Activated CD8-positive, alpha-beta memory T cell treated with anti-CD3 and anti-CD28 coated beads for 1 hour (primary cell): ENCODE measurements around the gene SHISA7.

Source experiments
- DNase-seq, 2 donors: peaks; one replicate each; pipeline ENCODE4 v3.0.0-alpha.2; 2020; ENCODE audit warnings: low read depth in 1 of 2; ENCODE audit errors: extremely low read depth in 1 of 2

SHISA7 gene

DNA sequence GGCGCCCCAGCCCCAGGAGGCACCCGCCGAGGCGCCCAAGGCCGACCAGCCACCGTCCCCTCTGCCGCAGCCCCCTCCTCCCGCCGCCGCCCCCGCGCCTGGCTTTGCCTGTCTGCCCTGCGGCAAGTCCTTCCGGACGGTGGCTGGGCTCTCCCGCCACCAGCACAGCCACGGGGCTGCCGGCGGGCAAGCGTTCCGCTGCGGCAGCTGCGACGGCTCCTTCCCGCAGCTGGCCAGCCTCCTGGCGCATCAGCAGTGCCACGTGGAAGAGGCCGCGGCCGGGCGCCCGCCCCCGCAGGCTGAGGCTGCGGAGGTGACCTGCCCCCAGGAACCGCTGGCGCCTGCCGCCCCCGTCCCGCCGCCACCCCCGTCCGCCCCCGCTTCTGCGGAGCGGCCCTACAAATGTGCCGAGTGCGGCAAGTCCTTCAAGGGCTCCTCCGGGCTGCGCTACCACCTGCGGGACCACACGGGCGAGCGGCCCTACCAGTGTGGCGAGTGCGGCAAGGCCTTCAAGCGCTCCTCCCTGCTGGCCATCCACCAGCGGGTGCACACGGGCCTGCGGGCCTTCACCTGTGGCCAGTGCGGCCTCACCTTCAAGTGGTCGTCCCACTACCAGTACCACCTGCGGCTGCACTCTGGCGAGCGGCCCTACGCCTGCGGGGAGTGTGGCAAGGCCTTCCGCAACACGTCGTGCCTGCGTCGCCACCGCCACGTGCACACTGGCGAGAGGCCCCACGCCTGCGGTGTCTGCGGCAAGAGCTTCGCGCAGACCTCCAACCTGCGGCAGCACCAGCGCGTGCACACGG lies 39.3 kb upstream of the SHISA7 start:
- no peak for DNase-seq

DNA sequence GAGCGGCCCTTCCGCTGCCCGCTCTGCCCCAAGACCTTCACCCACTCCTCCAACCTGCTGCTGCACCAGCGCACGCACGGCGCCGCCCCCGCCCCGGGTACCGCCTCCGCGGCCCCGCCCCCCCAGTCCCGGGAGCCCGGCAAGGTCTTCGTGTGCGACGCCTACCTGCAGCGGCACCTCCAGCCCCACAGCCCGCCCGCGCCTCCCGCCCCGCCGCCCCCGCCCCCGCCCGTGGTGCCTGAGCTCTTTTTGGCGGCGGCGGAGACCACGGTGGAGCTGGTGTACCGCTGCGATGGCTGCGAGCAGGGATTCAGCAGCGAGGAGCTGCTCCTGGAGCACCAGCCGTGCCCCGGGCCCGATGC lies 38.7 kb upstream of the SHISA7 start:
- DNase-seq = no peak

DNA sequence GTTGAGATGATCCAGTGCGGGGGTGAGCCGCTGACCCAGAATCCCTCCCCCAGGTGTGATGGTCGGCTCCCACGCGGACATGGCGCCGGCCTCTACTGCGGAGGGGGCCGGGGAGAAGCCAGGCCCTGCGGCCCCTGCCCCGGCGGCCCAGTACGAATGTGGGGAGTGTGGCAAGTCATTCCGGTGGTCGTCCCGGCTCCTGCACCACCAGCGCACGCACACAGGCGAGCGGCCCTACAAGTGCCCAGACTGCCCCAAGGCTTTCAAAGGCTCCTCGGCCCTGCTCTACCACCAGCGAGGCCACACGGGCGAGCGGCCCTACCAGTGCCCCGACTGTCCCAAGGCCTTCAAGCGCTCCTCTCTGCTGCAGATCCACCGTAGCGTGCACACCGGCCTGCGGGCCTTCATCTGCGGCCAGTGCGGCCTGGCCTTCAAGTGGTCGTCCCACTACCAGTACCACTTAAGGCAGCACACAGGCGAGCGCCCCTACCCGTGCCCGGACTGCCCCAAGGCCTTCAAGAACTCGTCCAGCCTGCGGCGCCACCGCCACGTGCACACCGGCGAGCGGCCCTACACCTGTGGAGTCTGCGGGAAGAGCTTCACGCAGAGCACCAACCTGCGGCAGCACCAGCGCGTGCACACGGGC lies 38.2 kb upstream of the SHISA7 start:
- no peak for DNase-seq

DNA sequence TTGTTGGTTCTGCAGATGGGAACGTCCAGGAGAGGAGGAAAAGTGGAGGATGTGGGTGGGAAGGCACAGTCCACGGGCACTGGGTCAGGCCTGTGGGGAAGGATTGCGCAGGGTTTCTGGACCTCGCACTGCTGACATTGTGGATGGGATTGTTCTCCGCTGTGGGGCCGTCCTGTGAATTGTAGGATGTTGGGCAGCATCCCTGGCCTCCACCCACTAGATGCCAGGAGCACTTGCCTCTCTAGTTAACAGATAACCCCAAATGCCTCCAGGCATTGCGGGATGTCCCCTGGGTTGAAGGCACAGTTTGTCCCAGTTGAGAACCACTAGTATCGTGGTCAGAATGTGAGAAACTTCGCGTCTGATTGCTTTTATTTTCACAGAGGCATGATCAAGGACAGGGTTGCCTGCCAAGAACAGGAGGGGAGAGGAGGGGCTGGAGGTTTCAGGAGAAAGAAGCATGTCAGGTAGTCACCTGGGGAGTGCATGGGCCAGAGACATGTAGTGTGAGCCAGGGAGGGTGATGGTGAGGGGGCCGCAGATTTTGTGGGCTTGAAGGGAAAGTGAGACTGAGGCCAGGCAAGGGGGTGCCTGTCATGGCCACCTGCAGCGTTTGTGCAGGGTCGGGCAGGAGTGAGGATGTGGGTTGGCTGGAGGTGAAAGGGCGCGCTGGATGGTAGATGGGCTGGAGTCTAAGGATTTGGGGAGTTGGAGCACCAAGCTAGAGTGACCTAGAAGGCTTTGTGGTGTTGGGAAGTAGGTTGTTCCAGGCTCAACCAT lies 36.5 kb upstream of the SHISA7 start:
- no peak for DNase-seq

GRCh38 chr19:55479045-55479444 lies 35.9 kb upstream of the SHISA7 start:
- no peak for DNase-seq

DNA sequence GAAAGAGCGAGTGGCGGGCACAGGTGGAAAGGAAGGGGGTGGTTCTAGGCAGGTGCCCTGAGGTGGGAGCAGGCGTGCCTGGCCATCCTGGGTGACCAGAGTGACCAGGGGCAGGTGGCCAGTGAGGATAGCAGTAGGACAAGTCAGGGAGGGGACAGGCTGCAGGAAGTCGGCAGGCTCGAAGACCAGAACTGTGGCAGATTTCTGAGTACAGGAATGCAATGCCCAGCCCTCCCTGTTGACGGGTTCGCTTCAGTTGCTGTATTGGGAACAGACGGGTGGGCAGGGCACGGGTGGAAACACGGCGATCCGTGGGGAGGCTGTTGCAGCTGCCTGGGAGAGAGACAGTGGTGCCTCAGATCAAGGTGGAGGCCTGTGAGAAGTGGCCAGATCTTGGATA lies 35.3 kb upstream of the SHISA7 start:
- no peak for DNase-seq

GRCh38 chr19:55477905-55478304 lies 34.8 kb upstream of the SHISA7 start:
- DNase-seq = no peak

DNA sequence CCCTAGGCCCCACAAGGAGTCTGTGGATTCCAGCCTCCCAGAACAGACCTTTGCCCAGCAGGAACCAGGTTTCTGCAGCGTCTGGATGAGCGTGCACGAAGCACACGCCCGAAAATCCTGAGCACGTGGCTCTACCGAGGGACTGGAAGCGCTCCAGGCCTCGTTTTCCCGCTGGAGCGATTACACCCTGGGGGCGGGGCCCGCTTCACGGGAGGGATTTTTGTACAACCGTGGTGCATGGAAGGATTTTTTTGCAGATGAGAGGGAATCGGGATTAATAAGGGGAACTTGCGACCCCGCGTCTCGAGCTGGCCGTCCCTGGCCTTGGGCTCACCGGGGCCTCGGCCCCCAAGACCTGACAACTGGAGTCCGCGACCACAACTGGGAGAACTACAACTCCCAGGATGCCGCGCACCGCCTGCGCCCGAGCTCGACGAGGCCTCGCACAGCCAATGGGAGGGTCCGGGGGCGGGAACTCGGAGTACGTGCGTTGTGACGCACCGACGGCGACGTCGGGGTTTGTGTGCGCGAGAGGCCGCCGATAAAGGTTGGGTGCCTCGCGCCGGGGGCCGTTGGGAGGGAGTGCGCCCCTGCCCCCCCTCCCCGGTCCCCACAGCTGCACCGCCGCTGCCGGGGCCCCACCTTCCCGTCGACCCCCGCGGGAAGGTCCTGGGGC lies 33.1 kb upstream of the SHISA7 start, which contains the start of gene ZNF628:
TSS of gene ZNF628 (plus strand) at position 518 of the 676 bp plus-strand sequence. CDS start 3,294 bp downstream, outside the sequence.
- peak; percentile 92 to 96 for DNase-seq

DNA sequence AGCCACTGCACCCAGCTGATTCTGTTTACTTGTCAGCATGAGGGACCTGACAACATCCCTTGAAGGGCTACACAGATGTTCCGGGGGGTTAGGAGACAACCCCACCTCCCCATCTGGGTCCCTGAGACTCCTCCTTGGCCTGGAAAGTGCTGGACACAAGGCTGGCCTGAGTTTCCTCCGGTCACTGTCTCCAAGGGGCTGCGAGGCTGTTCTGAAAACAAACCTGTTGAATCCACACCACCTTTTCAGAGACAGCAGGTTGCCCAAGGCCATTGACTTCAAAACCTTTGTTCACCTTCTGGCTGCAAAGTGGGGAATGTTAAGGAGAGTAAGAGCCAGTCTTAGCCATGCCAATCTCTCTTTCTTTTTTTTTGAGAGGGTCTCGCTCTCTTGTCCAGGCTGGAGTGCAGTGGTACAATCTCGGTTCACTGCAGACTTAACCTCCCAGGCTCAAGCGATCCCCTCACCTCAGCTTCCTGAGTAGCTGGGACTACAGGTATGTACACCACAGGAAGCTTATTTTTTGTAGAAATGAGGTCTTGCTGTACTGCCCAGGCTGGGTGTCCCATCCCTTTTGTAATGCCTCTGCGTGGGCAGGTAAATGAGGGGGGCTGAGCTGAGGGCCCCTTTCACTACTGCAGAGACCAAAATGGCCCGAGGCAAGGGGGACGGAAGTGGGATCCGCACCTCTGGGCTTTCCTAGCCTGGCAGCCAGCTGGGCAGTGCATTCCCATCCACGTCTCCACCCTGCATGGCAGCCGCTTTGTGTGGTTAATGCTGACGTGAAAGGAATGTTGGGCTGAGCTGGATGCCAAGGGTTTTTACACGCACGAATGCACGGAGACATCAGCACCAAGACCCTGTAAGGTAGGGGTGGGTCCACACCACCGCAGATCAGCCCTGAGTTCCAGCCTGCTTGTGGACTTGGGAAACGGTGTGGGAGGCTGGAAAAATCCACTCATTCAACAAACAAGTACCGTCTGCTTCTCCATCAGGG lies 31.5 kb upstream of the SHISA7 start:
- no peak for DNase-seq

DNA sequence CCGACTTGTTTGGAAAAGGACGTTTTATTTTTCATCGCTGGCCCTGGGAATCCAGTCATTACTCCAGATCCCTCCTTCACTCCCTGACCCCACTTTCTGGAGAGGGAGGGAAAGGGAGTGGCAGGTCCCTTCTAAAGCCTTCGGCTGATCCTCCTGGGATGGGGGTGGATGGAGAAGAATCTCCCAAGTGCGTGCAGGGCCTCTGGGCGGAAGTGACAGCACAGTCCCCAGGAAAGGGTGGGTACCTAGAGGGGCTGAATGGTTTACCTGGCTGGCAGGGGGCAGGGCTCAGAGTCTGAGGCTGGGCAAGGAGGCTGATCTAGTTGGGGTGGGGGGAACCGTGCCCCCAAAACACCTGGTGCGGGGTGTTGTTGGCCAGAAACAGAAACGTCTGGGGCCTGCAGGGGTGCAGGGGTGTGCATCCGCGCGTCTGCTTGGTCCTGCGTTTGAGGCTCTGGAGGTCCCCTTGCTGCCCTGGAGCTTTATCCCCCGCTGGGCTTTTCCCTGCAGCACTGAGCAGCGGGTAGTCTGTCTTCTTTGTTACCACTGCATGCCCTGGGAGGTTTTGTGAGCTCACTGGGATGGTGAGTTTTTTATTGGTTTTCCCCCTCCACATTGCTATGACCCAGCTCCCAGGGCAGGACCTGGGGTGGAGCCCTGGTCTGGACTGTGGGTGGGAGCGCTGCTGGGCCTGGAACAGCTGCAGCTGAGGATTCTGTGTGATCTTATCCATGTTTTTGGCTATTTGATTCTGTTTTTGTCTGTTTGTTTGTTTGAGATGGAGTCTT lies 30.3 kb upstream of the SHISA7 start:
- DNase-seq = no peak

DNA sequence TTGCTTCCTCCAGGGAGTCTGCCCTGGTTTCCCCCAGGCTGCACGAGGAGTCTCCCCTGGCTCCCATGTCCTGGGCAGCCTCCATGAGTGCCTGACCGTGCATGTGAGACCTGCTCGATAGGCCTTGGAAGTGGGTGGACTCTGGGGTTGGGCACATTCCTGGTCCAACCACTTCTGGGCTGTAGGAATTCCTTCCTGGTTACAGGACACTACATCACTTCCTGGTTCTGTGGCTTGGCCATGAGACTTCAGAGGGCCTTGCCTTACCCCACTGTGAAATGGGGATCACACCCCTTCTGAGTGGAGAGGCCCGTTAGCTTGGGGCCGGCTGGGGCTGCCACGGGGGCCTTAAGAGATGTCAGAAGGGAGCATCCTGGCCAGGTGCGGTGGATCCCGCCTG lies 29.4 kb upstream of the SHISA7 start:
- no peak for DNase-seq

GRCh38 chr19:55471266-55471665 lies 28.2 kb upstream of the SHISA7 start:
- no peak for DNase-seq

GRCh38 chr19:55468054-55468393 lies 24.9 kb upstream of the SHISA7 start:
- DNase-seq = no peak

DNA sequence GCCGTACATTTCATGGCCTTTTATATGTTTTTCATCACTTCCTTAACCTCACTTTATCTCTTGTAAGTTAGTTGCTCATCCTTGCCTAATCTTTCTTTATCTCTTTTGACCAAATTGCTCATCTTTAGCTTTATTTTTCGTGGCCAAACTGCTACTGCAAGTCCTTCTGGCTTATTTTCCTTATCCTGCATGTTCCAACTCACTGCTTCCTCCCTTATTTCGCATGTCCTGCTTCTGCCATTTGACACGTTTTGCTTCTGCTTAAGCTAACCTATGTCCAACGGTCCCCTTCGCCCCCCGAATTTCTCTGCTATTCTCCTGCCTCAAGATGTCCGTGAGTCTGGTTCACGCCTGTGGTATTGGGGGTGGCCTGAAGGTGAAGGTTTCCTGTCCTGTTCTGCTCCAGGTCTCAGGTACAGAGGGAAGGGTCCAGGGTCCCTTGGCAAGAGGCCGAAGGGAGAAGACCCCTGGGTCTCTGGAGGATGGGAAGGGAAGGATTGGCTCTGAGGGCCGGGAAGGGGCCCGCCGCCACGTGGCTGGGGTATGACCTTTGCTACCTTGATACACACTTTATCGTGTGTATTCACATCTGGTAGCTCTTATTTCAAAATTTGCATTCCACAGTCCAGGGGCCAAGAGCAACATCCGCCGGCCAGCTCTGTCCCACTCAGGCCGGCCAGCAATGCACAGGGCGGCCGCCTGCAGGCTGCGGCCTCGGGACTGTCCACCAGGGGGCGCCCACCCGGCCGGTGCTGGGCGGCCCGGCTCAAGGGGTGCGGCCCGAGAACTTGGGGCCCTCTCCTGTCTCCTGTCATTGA lies 24.3 kb upstream of the SHISA7 start:
- DNase-seq = peak in 1 of 2 donors; percentile 65

DNA sequence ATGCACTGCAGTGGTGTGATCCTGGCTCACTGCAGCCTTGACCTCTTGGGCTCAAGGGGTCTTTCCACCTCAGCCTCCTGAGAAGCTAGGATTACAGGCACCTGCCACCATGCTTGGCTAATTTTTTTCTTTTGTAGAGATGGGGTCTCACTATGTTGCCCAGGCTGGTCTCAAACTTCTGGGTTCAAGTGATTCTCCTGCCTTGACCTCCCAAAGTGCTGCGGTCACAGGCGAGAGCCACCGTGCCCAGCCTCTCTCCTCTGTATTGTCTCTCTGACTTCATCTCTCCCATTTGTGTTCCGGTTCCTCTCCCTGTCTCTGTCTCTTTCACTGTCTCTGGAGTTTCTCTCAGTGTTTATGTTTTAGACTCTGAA lies 23.1 kb upstream of the SHISA7 start:
- no peak for DNase-seq

DNA sequence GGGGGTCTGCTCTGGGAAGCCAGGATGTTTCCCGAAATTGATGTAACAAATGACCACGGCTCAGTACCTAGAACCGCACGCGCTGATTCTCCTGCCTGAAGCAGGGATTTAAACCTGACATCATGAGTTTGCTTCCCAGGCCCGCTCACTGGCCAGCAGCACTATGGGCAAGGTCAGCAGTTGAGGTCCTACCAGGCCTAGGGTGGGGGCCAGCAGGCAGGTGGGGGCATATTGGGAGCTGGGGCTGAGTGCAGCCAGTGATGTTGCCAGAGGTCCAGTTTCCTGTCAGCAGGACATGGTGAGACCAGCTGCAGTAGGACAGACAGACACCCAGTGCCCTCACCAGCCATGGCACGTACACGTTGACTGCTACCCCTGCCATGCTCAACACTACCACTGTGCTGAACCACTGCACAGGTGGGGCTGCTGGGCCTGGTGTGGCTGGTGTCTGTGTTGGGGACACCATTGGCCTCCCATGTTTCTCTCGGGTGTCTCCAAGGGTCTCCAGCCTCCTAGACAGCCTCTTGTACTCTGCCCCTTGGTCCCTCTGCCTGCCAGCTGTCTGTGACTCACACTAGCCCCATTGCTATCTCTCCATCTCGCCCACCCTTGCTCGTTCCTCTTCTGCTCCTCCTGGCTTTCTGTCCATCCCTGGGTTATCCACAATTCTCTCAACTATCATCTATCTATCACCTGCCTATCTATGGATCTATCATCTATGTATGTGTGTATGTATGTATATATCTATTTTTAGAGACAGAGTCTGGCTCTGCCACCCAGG lies 22.6 kb upstream of the SHISA7 start:
- DNase-seq = no peak

DNA sequence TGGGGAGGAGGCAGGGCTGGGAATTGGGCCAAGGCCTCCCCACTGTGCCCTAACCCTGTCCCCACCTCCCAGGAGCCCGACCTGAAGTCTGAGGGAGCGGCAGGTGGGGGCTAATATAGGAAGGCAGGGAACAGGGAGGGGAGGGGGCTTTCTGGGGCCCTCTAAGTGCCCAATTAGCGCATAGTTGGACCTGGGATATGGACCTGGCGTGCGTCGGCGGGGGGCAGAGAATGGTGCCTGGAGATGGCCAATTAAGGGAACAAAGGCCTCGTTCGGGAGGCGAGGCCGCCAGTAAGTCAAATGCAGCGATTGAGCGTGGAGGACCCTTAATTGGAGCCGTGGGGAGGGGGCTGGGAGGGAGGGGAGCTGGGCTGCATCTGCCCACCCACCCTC lies 21.6 kb upstream of the SHISA7 start, which contains the start of gene C19orf85:
TSS of gene C19orf85 (minus strand) at position 90 of the 393 bp plus-strand sequence. CDS start 197 bp downstream, outside the sequence.
- DNase-seq = no peak
